Measurements from ENCODE around the gene THEMIS. TPM values are rescaled to one million over a fixed set of nuclear protein-coding genes. Genes with fewer than 3 reads are reported as not detected.

Gene THEMIS
- total and polyA plus RNA-seq, 10 of the 15 experiments (the other 5 are each of a cell fraction or from before 2014, with no cell fraction given) = 0.06 to 1.5 (median 0.08) TPM; not detected in 6

DNA sequence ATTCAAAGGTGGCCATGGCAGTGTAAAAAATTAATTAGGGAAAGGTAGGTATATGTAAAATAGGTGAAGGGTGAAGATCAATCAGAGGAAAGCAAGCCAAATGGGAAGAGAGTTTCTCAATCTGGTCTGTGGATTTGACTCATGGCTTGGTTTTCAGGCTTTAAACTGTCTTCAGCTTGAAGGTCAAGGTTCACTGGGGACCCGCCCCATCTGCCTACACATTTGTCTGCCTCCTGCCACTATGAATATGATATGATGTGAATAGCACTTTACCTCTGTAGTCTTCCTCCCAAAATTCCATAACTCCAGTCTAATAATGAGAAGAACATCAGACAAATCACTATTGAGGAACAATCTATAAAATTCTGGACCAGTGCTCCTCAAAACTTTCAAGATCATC, 32.3 kb upstream of the THEMIS start:
- no TSS peak for BruUV-seq (replicated peaks)

DNA sequence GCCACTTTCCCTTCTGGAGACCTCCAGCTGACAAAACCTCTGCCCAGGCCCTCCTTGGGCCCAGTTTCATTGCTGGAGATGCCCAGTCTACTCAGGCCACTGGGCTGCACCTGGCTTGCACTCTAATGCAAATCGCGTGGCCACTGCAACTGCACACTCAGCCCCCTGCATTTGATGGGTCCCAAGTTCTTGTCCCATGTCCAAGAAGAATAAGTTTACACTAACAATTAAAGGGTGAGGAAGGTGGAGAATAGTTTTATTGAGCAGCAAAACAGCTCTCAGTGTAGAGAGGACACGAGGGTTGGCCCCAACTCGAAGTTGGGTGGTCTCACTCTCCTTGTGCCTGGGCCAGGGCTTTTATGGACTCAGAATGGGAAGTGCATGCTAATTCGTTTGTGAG, 31.9 kb upstream of the THEMIS start:
- Histone ChIP-seq H3K4me3 (no peak overlapping the region), H3K4me1 (ENCODE audit: control insufficient read depth, insufficient read depth, low read length) (no peaks in the 10 kb centered on the region), H3K79me2 (ENCODE audit: control insufficient read depth, insufficient read depth, low read length) (no peaks in the 10 kb centered on the region), H4K20me1 (ENCODE audit: control insufficient read depth, insufficient read depth) (no peaks in the 10 kb centered on the region), H3K9ac (ENCODE audit: control insufficient read depth, insufficient read depth, low read length) (no peak overlapping the region), H2AFZ (ENCODE audit: control insufficient read depth, low read depth, low read length) (no peak overlapping the region), H3K9me3 (replicated peaks; ENCODE audit: control insufficient read depth, insufficient read depth, low read length) (no peaks in the 10 kb centered on the region; the same call in 2 of the 3 replicates), H3K27me3 (replicated peaks in 1 of 2; ENCODE audit: control insufficient read depth in 2 of 2, insufficient read depth in 2 of 2, low read length in 1 of 2) (no peaks in the 10 kb centered on the region), H3K36me3 (ENCODE audit: control insufficient read depth in 2 of 2, insufficient read depth in 2 of 2, low read length in 1 of 2) (no peaks in the 10 kb centered on the region), H3K27ac (ENCODE audit: control insufficient read depth, insufficient read depth) (no peak overlapping the region), H3K4me2 (ENCODE audit: control insufficient read depth, insufficient read depth) (no peak overlapping the region)
- intact Hi-C loops (cut with micrococcal nuclease; ENCODE audit: unreplicated experiment) = no loop called here
- ATAC-seq (no peak), DNase-seq (ENCODE audit: low read depth, low spot score) (no peak), FAIRE-seq (no peak)
- CTCF ChIA-PET = no interaction called here
- SMC1A ChIA-PET (ENCODE audit: uncharacterized antibody, unreplicated experiment) = no interaction called here
- no TSS peak for BruUV-seq (replicated peaks)
- POLR2A ChIA-PET = no interaction called here
- WGBS (ENCODE audit: insufficient coverage, insufficient replicate concordance, low lambda C conversion rate, missing lambda C conversion rate) = 36% methylated on average over 5 of the region's 5 CpGs
- in situ Hi-C loops (cut with MboI) = no loop called here
- RAD21 ChIA-PET (ENCODE audit: unreplicated experiment) = no interaction called here
- TF ChIP-seq, protein P1, sequence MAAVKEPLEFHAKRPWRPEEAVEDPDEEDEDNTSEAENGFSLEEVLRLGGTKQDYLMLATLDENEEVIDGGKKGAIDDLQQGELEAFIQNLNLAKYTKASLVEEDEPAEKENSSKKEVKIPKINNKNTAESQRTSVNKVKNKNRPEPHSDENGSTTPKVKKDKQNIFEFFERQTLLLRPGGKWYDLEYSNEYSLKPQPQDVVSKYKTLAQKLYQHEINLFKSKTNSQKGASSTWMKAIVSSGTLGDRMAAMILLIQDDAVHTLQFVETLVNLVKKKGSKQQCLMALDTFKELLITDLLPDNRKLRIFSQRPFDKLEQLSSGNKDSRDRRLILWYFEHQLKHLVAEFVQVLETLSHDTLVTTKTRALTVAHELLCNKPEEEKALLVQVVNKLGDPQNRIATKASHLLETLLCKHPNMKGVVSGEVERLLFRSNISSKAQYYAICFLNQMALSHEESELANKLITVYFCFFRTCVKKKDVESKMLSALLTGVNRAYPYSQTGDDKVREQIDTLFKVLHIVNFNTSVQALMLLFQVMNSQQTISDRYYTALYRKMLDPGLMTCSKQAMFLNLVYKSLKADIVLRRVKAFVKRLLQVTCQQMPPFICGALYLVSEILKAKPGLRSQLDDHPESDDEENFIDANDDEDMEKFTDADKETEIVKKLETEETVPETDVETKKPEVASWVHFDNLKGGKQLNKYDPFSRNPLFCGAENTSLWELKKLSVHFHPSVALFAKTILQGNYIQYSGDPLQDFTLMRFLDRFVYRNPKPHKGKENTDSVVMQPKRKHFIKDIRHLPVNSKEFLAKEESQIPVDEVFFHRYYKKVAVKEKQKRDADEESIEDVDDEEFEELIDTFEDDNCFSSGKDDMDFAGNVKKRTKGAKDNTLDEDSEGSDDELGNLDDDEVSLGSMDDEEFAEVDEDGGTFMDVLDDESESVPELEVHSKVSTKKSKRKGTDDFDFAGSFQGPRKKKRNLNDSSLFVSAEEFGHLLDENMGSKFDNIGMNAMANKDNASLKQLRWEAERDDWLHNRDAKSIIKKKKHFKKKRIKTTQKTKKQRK (IDR thresholded peaks at IDR 0.05; ENCODE audit: low read depth, low read length) = no peak
- TF ChIP-seq MXI1 (IDR thresholded peaks at IDR 0.05; ENCODE audit: low read depth, low read length) = no peak
- TF ChIP-seq PAX8 (IDR thresholded peaks at IDR 0.05) = no peak
- TF ChIP-seq, protein P2, sequence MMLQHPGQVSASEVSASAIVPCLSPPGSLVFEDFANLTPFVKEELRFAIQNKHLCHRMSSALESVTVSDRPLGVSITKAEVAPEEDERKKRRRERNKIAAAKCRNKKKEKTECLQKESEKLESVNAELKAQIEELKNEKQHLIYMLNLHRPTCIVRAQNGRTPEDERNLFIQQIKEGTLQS (IDR thresholded peaks at IDR 0.05; ENCODE audit: borderline replicate concordance, extremely low read depth, low read depth, low read length) = no peak
- no peak for TF ChIP-seq CREB1 (IDR thresholded peaks at IDR 0.05; ENCODE audit: low read depth)
- TF ChIP-seq BHLHE40 (IDR thresholded peaks at IDR 0.05; ENCODE audit: borderline replicate concordance in 1 of 2, low read depth in 2 of 2, low read length in 1 of 2) = no peak
- TF ChIP-seq RB1 (IDR thresholded peaks at IDR 0.05; ENCODE audit: borderline replicate concordance) = no peak
- TF ChIP-seq ZNF384 (IDR thresholded peaks at IDR 0.05; ENCODE audit: borderline replicate concordance, low read depth, low read length) = no peak
- no peak for TF ChIP-seq POU2F2 (IDR thresholded peaks at IDR 0.05; ENCODE audit: borderline replicate concordance, low read depth, low read length)
- TF ChIP-seq HDAC6 (IDR thresholded peaks at IDR 0.05; ENCODE audit: unreplicated experiment) = no peak

More for the DNA sequence above, 32.3 kb upstream of the THEMIS start:
- 50% methylated on average over 1 of the region's 1 CpG for WGBS (ENCODE audit: insufficient coverage, insufficient replicate concordance, low lambda C conversion rate, missing lambda C conversion rate)
- no peaks in the 10 kb centered on the region for H4K20me1 ChIP-seq (ENCODE audit: control insufficient read depth, insufficient read depth)
- FAIRE-seq (no peak), ATAC-seq (no peak), DNase-seq (ENCODE audit: low read depth, low spot score) (no peak)
- H3K9ac ChIP-seq (ENCODE audit: control insufficient read depth, insufficient read depth, low read length) = no peak overlapping the region
- no peaks in the 10 kb centered on the region for H3K79me2 ChIP-seq (ENCODE audit: control insufficient read depth, insufficient read depth, low read length)
- ChIA-PET POLR2A (no interaction called here), SMC1A (ENCODE audit: uncharacterized antibody, unreplicated experiment) (no interaction called here), RAD21 (ENCODE audit: unreplicated experiment) (no interaction called here), CTCF (no interaction called here)
- H3K4me2 ChIP-seq (ENCODE audit: control insufficient read depth, insufficient read depth) = no peak overlapping the region
- intact Hi-C loops (cut with micrococcal nuclease; ENCODE audit: unreplicated experiment) = no loop called here
- no peaks in the 10 kb centered on the region for H3K4me1 ChIP-seq (ENCODE audit: control insufficient read depth, insufficient read depth, low read length)
- no peak overlapping the region for H2AFZ ChIP-seq (ENCODE audit: control insufficient read depth, low read depth, low read length)
- H3K27me3 ChIP-seq (replicated peaks in 1 of 2; ENCODE audit: control insufficient read depth in 2 of 2, insufficient read depth in 2 of 2, low read length in 1 of 2) = no peaks in the 10 kb centered on the region
- no peak overlapping the region for H3K27ac ChIP-seq (ENCODE audit: control insufficient read depth, insufficient read depth)
- no peaks in the 10 kb centered on the region for H3K36me3 ChIP-seq (ENCODE audit: control insufficient read depth in 2 of 2, insufficient read depth in 2 of 2, low read length in 1 of 2)
- H3K4me3 ChIP-seq = no peak overlapping the region
- TF ChIP-seq RAD21 (IDR thresholded peaks at IDR 0.05; ENCODE audit: insufficient read depth, low read depth, low read length) = no peak
- no peak for TF ChIP-seq NFIC (IDR thresholded peaks at IDR 0.05; ENCODE audit: low read depth, low read length)
- no peak for TF ChIP-seq POU2F2 (IDR thresholded peaks at IDR 0.05; ENCODE audit: borderline replicate concordance, low read depth, low read length)
- TF ChIP-seq MEF2A (IDR thresholded peaks at IDR 0.05; ENCODE audit: insufficient read depth, low read depth, low read length) = no peak
- TF ChIP-seq ZNF622 (IDR thresholded peaks at IDR 0.05) = no peak
- no peak for TF ChIP-seq TCF3 (IDR thresholded peaks at IDR 0.05; ENCODE audit: borderline replicate concordance, insufficient read depth, low read depth, low read length)
- no peak for TF ChIP-seq HCFC1 (IDR thresholded peaks at IDR 0.05; ENCODE audit: low read length)
- TF ChIP-seq EGR1 (IDR thresholded peaks at IDR 0.05; ENCODE audit: borderline replicate concordance in 1 of 2, low read depth in 2 of 2, low read length in 2 of 2) = no peak
- in situ Hi-C loops (cut with MboI) = no loop called here
- H3K9me3 ChIP-seq (replicated peaks; ENCODE audit: control insufficient read depth, insufficient read depth, low read length) = no peaks in the 10 kb centered on the region; the same call in 2 of the 3 replicates

All from GM12878 (cell line).